Small intestine (tissue), 7 donors: ENCODE data around the gene CBFA2T3. TPM values are rescaled to one million over a fixed set of nuclear protein-coding genes. Genes with fewer than 3 reads are reported as not detected.

ENCODE experiments used
- DNase-seq, 2 donors: peaks; one replicate each; pipeline versions ENCODE4 v3.0.0 to v3.0.0-alpha.2; 2013
- FAIRE-seq: peaks from 2 replicates; lab custom pipeline; 2012; peaks lifted over from hg19 to GRCh38; lab: Jason Lieb, UNC
- H3K27ac ChIP-seq, 3 donors: one replicate each; pipeline ENCODE4 v1.5.1; 2013; ENCODE audit warnings: low read length in 2 of 3, mild to moderate bottlenecking in 2 of 3, control low read depth in 1 of 3, inconsistent platforms in 1 of 3, low read depth in 1 of 3, moderate library complexity in 1 of 3
- H3K27me3 ChIP-seq, 3 donors: one replicate each; pipeline ENCODE4 v1.6.1; 2013; ENCODE audit warnings: low read length in 3 of 3, inconsistent platforms in 1 of 3; ENCODE audit not compliant: control insufficient read depth in 3 of 3, insufficient read depth in 3 of 3
- H3K36me3 ChIP-seq, 3 donors: one replicate each; pipeline ENCODE4 v1.6.1; 2013; ENCODE audit warnings: low read length in 3 of 3, inconsistent platforms in 1 of 3, low read depth in 1 of 3, mild to moderate bottlenecking in 1 of 3, moderate library complexity in 1 of 3; ENCODE audit not compliant: control insufficient read depth in 3 of 3, insufficient read depth in 2 of 3
- H3K4me1 ChIP-seq, 3 donors: one replicate each; pipeline ENCODE4 v1.6.1; 2013; ENCODE audit warnings: low read length in 2 of 3, inconsistent platforms in 1 of 3, low read depth in 1 of 3, mild to moderate bottlenecking in 1 of 3, moderate library complexity in 1 of 3; ENCODE audit not compliant: control insufficient read depth in 3 of 3, insufficient read depth in 2 of 3
- H3K4me3 ChIP-seq, 3 donors: one replicate each; pipeline ENCODE4 v1.5.1; 2013; ENCODE audit warnings: low read length in 3 of 3, control low read depth in 1 of 3, inconsistent platforms in 1 of 3, low read depth in 1 of 3, mild to moderate bottlenecking in 1 of 3, moderate library complexity in 1 of 3
- H3K9me3 ChIP-seq, 2 donors: one replicate each; pipeline ENCODE4 v1.6.1; 2013; ENCODE audit warnings: low read depth in 1 of 2, low read length in 1 of 2; ENCODE audit not compliant: control insufficient read depth in 2 of 2, insufficient read depth in 1 of 2
- whole genome bisulfite sequencing, 3 donors: extraction: QIAGEN DNeasy Blood & Tissue Kit; methylation state at CpG; one replicate each; pipeline ENCODE4 v1.1.7; 2013; 5-methylcytosine and 5-hydroxymethylcytosine counted together
- polyA plus RNA-seq, 4 donors: library from polyadenylated mRNA; stranded (reverse) in 3 of 4; unstranded in 1 of 4; fragments of 200-250 nt in 3 of 4; fragments of 120-200 nt in 1 of 4; gene quantifications; one replicate each; pipeline versions ENCODE4 v1.2.1 to v1.2.3, GENCODE V29; 2013
- donor health status: healthy with polysubstance abuse.
- donor health status: control.
- donor health status: control.
- donor health status: Bipolar disorder and iron deficiency.
- donor health status: healthy.

CBFA2T3 gene
- polyA plus RNA-seq, 4 donors = 1.4 to 8.4 (median 4.1) TPM

DNA sequence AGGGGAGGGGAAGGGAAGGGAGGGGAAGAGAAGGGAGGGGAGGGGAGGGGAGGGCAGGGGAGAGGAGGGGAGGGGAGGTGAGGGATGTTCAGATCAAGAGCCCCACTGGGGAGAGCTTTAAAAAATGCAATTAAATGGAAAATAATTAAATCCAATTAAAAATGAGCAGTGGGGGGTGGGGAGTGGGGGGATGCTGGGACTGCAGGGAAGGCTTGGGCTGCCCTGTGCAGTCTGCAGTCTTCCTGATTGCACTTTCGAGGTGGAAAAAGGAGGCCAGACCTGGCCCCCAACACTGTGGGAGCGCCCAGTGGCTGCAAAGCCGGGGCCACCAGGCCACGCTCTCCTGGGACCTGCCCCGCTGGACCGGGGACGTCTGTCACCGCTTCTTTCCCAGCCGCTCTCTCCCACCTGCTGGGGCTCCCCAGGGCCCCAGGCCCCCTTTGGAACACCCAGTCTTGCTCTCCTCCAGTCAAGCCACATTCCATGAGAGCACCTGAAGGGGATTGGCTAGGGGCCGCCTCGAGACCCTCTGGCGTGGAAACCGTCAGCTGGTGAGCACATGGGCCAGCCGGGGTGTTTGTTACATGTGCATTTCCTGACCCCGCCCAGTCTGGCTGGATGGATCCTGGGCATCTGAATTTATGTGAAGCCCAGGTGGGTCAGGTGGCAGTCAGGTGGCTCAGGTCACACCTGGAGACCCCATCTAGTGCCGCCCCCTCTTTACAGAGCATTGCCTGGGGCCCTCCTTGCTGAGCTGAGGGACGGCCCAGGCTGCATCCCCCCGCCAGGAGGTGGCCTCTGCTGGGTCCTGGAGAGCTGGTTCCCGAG is 37.6 kb upstream of the CBFA2T3 start:
- Histone ChIP-seq H3K9me3 (peaks cover 0 to 8% of the 10 kb centered on the region in 2 donors), H3K4me1 (no peaks in the 10 kb centered on the region), H3K27ac (no peak overlapping the region), H3K4me3 (no peak overlapping the region), H3K36me3 (no peaks in the 10 kb centered on the region), H3K27me3 (peaks cover 0 to 4% (median 3%) of the 10 kb centered on the region in 3 donors)
- no peak for DNase-seq
- 71 to 73% (median 71%) methylated on average over 19 of the region's 19 CpGs for WGBS, 3 donors
- FAIRE-seq = no peak

DNA sequence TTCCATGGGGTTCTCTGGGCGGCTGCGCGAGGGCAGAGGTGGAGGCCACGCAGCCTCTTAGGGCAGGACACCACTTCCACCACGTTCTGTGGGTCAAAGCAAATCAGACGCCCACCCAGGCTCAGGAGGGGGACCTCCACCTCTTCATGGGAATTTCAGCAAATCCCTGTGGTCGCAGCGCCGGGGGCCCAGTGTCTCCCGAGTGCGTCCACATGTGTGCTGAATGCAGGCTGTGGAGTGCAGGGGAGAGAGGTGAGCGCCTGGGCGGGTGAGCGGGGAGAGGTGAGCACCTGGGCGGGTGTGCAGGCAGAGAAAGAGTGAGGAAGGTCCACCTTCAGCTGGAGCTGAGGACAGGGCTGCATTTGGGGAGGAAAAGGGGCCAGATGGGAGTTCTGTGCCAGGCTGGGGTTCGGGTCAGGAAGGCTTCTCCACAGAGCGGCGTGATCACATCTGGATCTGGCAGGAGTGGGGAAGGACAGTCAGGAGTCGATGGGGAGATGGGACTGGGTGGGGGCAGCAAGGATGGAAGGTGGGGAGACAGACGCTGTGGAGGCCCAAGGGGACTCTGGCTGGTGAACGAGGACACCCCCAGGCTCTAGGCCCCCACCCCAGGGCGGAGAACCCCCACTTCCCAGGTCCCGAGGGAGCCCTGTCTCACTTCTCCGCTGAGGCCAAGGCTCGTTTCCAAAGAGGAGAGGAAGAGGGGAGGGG is 36.8 kb upstream of the CBFA2T3 start:
- no peak for FAIRE-seq
- 69% methylated on average over 20 to 23 of the region's 25 CpGs for WGBS, 3 donors
- H3K27ac ChIP-seq = no peak overlapping the region
- DNase-seq = no peak
- no peak overlapping the region for H3K4me3 ChIP-seq
- H3K27me3 ChIP-seq = peaks cover 0 to 4% (median 3%) of the 10 kb centered on the region in 3 donors
- H3K9me3 ChIP-seq = peaks cover 0 to 8% of the 10 kb centered on the region in 2 donors
- no peaks in the 10 kb centered on the region for H3K36me3 ChIP-seq
- H3K4me1 ChIP-seq = no peaks in the 10 kb centered on the region

DNA sequence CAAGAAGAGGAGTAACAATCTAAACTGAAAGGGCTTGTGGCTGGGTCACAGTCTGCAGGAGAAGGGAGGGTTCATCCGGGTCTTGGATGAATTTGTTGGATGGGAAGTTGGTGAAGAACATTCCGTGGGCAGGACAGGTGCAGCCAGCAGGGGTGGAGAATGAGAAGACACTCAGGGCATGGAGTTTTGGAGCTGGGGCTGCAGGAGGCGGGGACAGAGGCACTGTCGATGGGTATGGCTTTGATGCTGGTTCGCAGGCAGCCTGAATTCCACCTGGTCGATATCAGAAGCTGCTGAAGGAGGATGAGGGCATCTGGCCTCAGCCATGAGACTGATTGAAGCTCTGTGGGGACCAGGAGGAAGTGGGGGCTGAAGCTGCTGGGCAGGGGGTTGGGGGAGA is 36.1 kb upstream of the CBFA2T3 start:
- WGBS, 3 donors = 56 to 70% (median 67%) methylated on average over 6 of the region's 6 CpGs

DNA sequence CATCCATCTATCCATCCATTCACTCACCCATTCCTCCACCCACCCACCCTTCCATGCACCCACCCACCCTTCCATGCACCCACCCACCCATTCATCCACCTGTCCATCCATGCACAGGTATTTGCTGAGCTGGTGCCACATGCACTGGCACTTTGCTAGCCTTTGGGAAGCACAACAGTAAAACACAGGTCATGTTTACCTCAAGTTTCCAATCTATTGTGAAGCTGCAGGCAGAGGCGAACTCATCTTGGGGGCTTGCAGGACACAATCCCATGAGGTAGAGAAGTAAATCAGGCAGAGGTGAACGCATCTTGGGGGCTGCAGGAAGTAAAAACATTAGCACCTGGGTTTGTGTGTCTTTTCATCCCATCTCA is 35.6 kb upstream of the CBFA2T3 start:
- no peak for DNase-seq

More for the DNA sequence above, 36.1 kb upstream of the CBFA2T3 start:
- H3K4me1 ChIP-seq = no peaks in the 10 kb centered on the region
- H3K36me3 ChIP-seq = no peaks in the 10 kb centered on the region
- DNase-seq = no peak
- H3K27ac ChIP-seq = no peak overlapping the region
- H3K27me3 ChIP-seq = peaks cover 0 to 4% (median 3%) of the 10 kb centered on the region in 3 donors
- H3K9me3 ChIP-seq = peaks cover 0 to 8% of the 10 kb centered on the region in 2 donors
- no peak for FAIRE-seq
- H3K4me3 ChIP-seq = no peak overlapping the region

DNA sequence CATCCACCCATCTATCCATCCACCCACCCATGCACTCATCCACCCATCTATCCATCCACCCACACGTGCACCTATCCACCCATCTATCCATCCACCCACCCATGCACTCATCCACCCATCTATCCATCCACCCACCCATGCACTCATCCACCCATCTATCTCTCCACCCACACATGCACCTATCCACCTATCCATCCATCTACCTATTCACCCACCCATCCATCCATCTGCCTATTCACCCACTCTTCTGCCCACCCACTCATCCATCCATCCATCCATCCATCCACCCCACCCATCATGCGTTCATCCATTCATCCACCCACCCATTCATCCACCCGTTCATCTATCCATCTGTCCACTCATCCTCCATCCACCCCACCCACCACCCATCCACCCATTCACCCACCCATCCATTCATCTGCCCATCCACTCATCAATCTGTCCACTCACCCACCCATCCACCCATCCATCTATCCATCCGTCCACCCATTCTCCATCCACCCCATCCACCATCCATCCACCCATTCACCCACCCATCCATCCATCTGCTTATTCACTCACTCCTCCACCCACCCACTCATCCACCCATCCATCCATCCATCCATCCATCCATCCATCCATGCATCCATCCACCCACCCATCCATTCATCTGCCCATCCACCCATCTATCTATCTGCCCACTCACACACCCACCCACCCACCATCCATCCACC is 35.1 kb upstream of the CBFA2T3 start:
- 83% methylated on average over 4 of the region's 4 CpGs for WGBS, 3 donors
- H3K27me3 ChIP-seq = peaks cover 0 to 4% (median 3%) of the 10 kb centered on the region in 3 donors
- DNase-seq (no peak), FAIRE-seq (no peak)
- no peak overlapping the region for H3K4me3 ChIP-seq
- peaks cover 0 to 8% of the 10 kb centered on the region in 2 donors for H3K9me3 ChIP-seq
- no peaks in the 10 kb centered on the region for H3K4me1 ChIP-seq
- no peaks in the 10 kb centered on the region for H3K36me3 ChIP-seq
- H3K27ac ChIP-seq = no peak overlapping the region

More for the DNA sequence above, 35.6 kb upstream of the CBFA2T3 start:
- peaks cover 0 to 8% of the 10 kb centered on the region in 2 donors for H3K9me3 ChIP-seq
- 63 to 75% (median 73%) methylated on average over 2 of the region's 2 CpGs for WGBS, 3 donors
- FAIRE-seq = no peak
- H3K27ac ChIP-seq = no peak overlapping the region
- H3K4me3 ChIP-seq = no peak overlapping the region
- no peaks in the 10 kb centered on the region for H3K36me3 ChIP-seq
- H3K27me3 ChIP-seq = peaks cover 0 to 4% (median 3%) of the 10 kb centered on the region in 3 donors
- no peaks in the 10 kb centered on the region for H3K4me1 ChIP-seq

DNA sequence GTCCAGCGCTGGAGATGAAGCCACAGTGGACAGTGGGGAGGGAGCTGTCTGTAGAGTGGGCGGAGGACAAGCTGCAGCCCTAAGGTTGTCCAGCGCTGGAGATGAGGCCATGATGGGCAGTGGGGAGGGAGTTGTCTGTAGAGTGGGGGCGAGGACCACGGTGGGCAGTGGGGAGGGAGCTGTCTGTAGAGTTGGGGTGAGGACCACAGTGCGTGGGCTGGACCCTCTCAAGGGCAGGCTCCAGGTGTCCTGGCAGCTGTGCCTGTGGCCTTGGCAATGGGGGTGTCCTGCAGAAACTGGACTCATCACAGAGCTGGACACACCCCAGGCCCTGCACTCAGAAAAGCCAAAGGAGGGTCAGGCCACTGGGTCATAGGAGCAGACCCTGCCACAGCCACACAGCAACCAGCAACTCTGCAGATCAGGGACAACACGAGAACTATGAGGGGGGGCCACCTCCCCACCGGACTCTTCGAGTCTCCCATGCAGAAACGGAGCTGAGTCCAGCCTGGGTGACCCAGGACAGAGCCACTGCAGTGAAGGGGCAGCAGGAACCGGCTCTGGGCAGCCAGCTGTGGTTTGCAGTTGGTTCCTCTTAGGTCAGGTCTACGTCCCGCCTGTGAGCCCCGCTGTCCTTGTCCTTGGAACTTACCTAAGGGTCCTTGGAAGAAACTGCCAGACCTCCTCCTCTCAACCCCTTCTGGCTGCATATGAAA is 33.4 kb upstream of the CBFA2T3 start:
- no peak for DNase-seq
- 76 to 82% (median 78%) methylated on average over 14 of the region's 14 CpGs for whole genome bisulfite sequencing, 3 donors
- H3K36me3 ChIP-seq = no peaks in the 10 kb centered on the region
- H3K4me1 ChIP-seq = no peaks in the 10 kb centered on the region
- H3K27ac ChIP-seq = no peak overlapping the region
- no peak overlapping the region for H3K4me3 ChIP-seq
- H3K9me3 ChIP-seq = no peaks in the 10 kb centered on the region
- H3K27me3 ChIP-seq = peaks cover 0 to 4% (median 0%) of the 10 kb centered on the region in 3 donors
- FAIRE-seq = no peak

DNA sequence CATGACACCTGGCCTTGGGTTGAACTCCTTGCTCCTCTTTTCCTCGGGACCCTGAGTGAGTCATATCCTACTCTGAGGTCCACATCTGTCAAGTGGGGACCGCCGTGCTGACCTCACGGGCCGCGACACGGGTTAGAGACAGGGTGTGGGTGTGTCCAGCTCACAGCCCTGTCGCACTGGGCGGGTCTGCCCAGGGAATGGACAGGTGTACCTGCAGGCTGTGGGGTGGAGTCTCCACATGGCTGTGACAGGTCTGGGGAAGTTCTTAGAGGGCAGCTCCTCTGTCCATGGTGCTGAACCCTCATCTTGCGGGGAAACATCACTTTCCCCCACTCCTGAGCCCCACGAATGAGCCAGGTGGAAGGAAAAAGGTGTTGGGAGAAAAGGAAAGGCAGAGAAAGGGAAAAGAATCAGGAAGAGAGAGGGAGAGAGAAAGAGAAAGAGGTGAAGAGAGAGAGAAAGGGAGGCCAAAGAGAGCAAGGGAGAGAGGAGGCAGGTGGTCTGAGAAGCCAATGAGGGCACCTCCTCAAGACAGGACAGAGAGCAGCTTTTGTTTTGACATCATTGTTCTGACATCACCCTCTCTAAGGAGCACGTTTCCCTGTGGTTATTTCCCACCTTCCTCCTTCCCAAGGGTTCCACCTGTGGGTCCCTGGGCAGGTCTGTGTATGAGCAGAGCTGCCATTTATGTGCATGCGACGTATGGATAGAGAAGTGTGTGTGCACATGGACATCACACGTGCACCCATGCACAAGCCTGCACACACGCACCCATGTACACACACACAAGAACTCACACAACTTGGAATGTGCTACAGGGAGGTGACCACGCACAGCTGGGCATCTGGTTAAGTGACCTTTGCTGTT is 32.6 kb upstream of the CBFA2T3 start:
- no peaks in the 10 kb centered on the region for H3K9me3 ChIP-seq
- peak; percentile 8 to 54 for DNase-seq
- no peak for FAIRE-seq
- no peaks in the 10 kb centered on the region for H3K36me3 ChIP-seq
- H3K4me3 ChIP-seq = no peak overlapping the region
- WGBS, 3 donors = 44 to 54% (median 47%) methylated on average over 17 of the region's 17 CpGs
- no peaks in the 10 kb centered on the region for H3K4me1 ChIP-seq
- peaks cover 0 to 7% (median under 1%) of the 10 kb centered on the region in 3 donors for H3K27me3 ChIP-seq
- H3K27ac ChIP-seq = no peak overlapping the region
